Omental fat pad (tissue), 4 donors: ENCODE data around the gene EXOC3. TPM values are rescaled to one million over a fixed set of nuclear protein-coding genes. Genes with fewer than 3 reads are reported as not detected.

Experiments used
- ATAC-seq: fragments of 150-250 bp; one replicate; pipeline ENCODE4 v1.9.1; 2016; ENCODE audit warnings: mild to moderate bottlenecking, moderate library complexity; ENCODE audit not compliant: low FRiP score
- DNase-seq: peaks from one replicate; pipeline ENCODE4 v3.0.0-alpha.2; 2019; ENCODE audit warnings: low spot score
- CTCF ChIP-seq, 3 donors: fragments of 450-650 bp; IDR thresholded peaks; one replicate each; pipeline ENCODE4 v1.5.1; 2016 to 2017; ENCODE audit warnings: antibody characterized with exemption in 3 of 3, mild to moderate bottlenecking in 3 of 3, moderate library complexity in 2 of 3
- total RNA-seq, 4 donors: library from RNA; depleted of rRNA; stranded (reverse); fragments of >200 nt; gene quantifications; one replicate each; pipeline ENCODE4 v1.1.0, GENCODE V29; 2016

EXOC3 gene
- total RNA-seq, 4 donors from 2014 or later = 46.0 to 56.1 (median 49.5) TPM

- DNase-seq (no peak), ATAC-seq (no peak)
- no peak for TF ChIP-seq CTCF (IDR thresholded peaks at IDR 0.05)
These were observed 9.8 kb upstream of the EXOC3 start for GRCh38 chr5:432928-433791.

- TF ChIP-seq CTCF (IDR thresholded peaks at IDR 0.05) = no peak
- no peak for ATAC-seq
- no peak for DNase-seq
These were observed 9.1 kb upstream of the EXOC3 start for GRCh38 chr5:433836-434235.

- ATAC-seq (no peak), DNase-seq (no peak)
- TF ChIP-seq CTCF (IDR thresholded peaks at IDR 0.05) = no peak
These were observed 8.4 kb upstream of the EXOC3 start for GRCh38 chr5:434443-435146.

- ATAC-seq (no peak), DNase-seq (no peak)
- no peak for TF ChIP-seq CTCF (IDR thresholded peaks at IDR 0.05)
These were observed 7.7 kb upstream of the EXOC3 start for GRCh38 chr5:435156-435790.

- ATAC-seq = no peak
- no peak for TF ChIP-seq CTCF (IDR thresholded peaks at IDR 0.05)
- DNase-seq = no peak
These were observed 6.9 kb upstream of the EXOC3 start for GRCh38 chr5:435961-436640.

GRCh38 chr5:436641-436975, 6.4 kb upstream of the EXOC3 start:
- no peak for TF ChIP-seq CTCF (IDR thresholded peaks at IDR 0.05)
- no peak for ATAC-seq
- DNase-seq = no peak
